ENCODE data around the gene CAP1. TPM values are rescaled to one million over a fixed set of nuclear protein-coding genes. Genes with fewer than 3 reads are reported as not detected.

The CAP1 gene
- total and polyA plus RNA-seq, 10 of the 15 experiments (the other 5 are each of a cell fraction or from before 2014, with no cell fraction given) = 360 to 500 (median 431) TPM

DNA sequence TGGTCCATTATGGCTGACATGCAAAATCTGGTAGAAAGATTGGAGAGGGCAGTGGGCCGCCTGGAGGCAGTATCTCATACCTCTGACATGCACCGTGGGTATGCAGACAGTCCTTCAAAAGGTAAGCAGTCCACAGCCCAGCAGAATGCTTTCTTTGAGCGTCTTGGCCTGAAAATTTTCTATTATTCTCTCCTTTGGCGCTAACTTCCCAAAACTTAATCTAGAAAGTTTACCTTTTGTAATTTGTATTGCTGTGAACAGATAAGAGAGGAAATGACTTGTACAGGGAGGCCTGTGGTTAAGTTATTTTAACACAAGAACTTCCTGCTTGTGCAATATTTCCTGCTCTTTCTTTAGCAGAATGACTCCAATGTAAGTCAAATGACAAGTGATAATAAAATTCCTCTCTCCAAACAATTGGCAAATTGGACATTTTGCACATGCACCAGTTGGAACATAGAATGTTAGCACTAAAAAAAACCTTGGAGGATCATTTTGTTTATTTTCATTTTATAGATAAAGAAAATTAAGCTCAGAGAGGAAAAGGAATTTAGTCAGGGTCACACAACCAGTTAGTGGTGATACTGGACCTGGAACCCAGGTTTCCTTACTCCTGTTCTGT is 18.9 kb downstream of the CAP1 start:
- intact Hi-C loops (cut with micrococcal nuclease; ENCODE audit: unreplicated experiment) (no loop called here), in situ Hi-C loops (cut with MboI) (no loop called here)
- POLR2A ChIA-PET = interaction anchor here (0.5 to 2.7 kb wide), 8 partner anchors 9 to 1144 kb away, joined by 3 to 15 read pairs (median 4); partner anchors contain the start of gene CAP1
- RAD21 ChIA-PET (ENCODE audit: unreplicated experiment) = interaction anchor here (0.6 to 2.8 kb wide), 6 partner anchors 9 to 139 kb away, joined by 4 to 20 read pairs (median 6); partner anchors contain the start of gene CAP1
- BruUV-seq (replicated peaks) = no TSS peak
- Histone ChIP-seq H3K4me3 (peak overlapping the region; percentile 25; the same call in 1 of the 2 replicates), H4K20me1 (ENCODE audit: control insufficient read depth, insufficient read depth) (no peaks in the 10 kb centered on the region; the same call in 1 of the 2 replicates), H3K4me2 (ENCODE audit: control insufficient read depth, insufficient read depth) (peak overlapping the region; percentile 72), H3K9me3 (replicated peaks; ENCODE audit: control insufficient read depth, insufficient read depth, low read length) (no peaks in the 10 kb centered on the region), H2AFZ (ENCODE audit: control insufficient read depth, low read depth, low read length) (no peak overlapping the region), H3K36me3 (ENCODE audit: control insufficient read depth in 2 of 2, insufficient read depth in 2 of 2, low read length in 1 of 2) (peaks cover 14 to 18% of the 10 kb centered on the region in 2 experiments), H3K27me3 (replicated peaks in 1 of 2; ENCODE audit: control insufficient read depth in 2 of 2, insufficient read depth in 2 of 2, low read length in 1 of 2) (no peaks in the 10 kb centered on the region), H3K4me1 (ENCODE audit: control insufficient read depth, insufficient read depth, low read length) (peaks cover 47% of the 10 kb centered on the region), H3K9ac (ENCODE audit: control insufficient read depth, insufficient read depth, low read length) (0 out of 2 replicates have a peak overlapping the region, but pooled peaks have one; percentile 9), H3K27ac (ENCODE audit: control insufficient read depth, insufficient read depth) (peak overlapping the region; percentile 84), H3K79me2 (ENCODE audit: control insufficient read depth, insufficient read depth, low read length) (peaks cover 60% of the 10 kb centered on the region)
- DNase-seq (ENCODE audit: low read depth, low spot score) (no peak), ATAC-seq (peak; percentile 82), FAIRE-seq (no peak)
- 0% methylated on average over 4 of the region's 4 CpGs for WGBS (ENCODE audit: insufficient coverage, insufficient replicate concordance, low lambda C conversion rate, missing lambda C conversion rate)
- SMC1A ChIA-PET (ENCODE audit: uncharacterized antibody, unreplicated experiment) = interaction anchor here (0.9 to 3.8 kb wide), 9 partner anchors 9 to 333 kb away, joined by 3 to 25 read pairs (median 5); partner anchors contain the start of gene CAP1
- CTCF ChIA-PET = interaction anchor here (1.0 to 7.2 kb wide), 10 partner anchors 9 to 326 kb away, joined by 3 to 41 read pairs (median 9); partner anchors contain the start of gene CAP1
- TF ChIP-seq ASH2L (IDR thresholded peaks at IDR 0.05; ENCODE audit: borderline replicate concordance, low read depth) (no peak), GABPA (IDR thresholded peaks at IDR 0.05; ENCODE audit: low read depth) (no peak), NR2C2 (IDR thresholded peaks at IDR 0.05; ENCODE audit: borderline replicate concordance, control insufficient read depth, insufficient read length, low read depth) (no peak), TCF3 (IDR thresholded peaks at IDR 0.05; ENCODE audit: borderline replicate concordance, insufficient read depth, low read depth, low read length) (no peak), ZNF274 (IDR thresholded peaks at IDR 0.05; ENCODE audit: insufficient read depth, insufficient read length) (no peak), SMAD5 (IDR thresholded peaks at IDR 0.05; ENCODE audit: low read depth) (no peak), FOXK2 (IDR thresholded peaks at IDR 0.05) (no peak), E2F4 (IDR thresholded peaks at IDR 0.05; ENCODE audit: low read depth, low read length) (no peak), ZBED1 (IDR thresholded peaks at IDR 0.05; ENCODE audit: borderline replicate concordance) (no peak), BMI1 (IDR thresholded peaks at IDR 0.05; ENCODE audit: borderline replicate concordance) (no peak), SKIL (IDR thresholded peaks at IDR 0.05; ENCODE audit: low read depth, poor library complexity, severe bottlenecking) (no peak), SUPT20H (IDR thresholded peaks at IDR 0.05; ENCODE audit: borderline replicate concordance, control insufficient read depth, low read depth, low read length) (no peak), EED (IDR thresholded peaks at IDR 0.05; ENCODE audit: low read depth) (no peak; the same call in 1 of the 2 replicates), PAX8 (IDR thresholded peaks at IDR 0.05) (no peak), PML (IDR thresholded peaks at IDR 0.05; ENCODE audit: low read length) (no peak), HDAC2 (IDR thresholded peaks at IDR 0.05) (no peak), RBBP5 (conservative IDR thresholded peaks at IDR 0.05) (no peak), NFXL1 (IDR thresholded peaks at IDR 0.05; ENCODE audit: borderline replicate concordance) (no peak), BRCA1 (IDR thresholded peaks at IDR 0.05; ENCODE audit: low read depth, low read length) (no peak), SREBF2 (IDR thresholded peaks at IDR 0.05; ENCODE audit: low read length) (no peak), HDGF (IDR thresholded peaks at IDR 0.05) (no peak), STAT1 (conservative IDR thresholded peaks at IDR 0.05) (no peak)
- TF ChIP-seq, protein P1, sequence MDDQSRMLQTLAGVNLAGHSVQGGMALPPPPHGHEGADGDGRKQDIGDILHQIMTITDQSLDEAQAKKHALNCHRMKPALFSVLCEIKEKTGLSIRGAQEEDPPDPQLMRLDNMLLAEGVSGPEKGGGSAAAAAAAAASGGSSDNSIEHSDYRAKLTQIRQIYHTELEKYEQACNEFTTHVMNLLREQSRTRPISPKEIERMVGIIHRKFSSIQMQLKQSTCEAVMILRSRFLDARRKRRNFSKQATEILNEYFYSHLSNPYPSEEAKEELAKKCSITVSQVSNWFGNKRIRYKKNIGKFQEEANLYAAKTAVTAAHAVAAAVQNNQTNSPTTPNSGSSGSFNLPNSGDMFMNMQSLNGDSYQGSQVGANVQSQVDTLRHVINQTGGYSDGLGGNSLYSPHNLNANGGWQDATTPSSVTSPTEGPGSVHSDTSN (IDR thresholded peaks at IDR 0.05; ENCODE audit: insufficient replicate concordance, low read depth, low read length) = no peak
